Measurements from ENCODE around the gene FZD1. TPM values are rescaled to one million over a fixed set of nuclear protein-coding genes. Genes with fewer than 3 reads are reported as not detected.

Gene FZD1
- total RNA-seq, 2 donors from 2014 or later: 26.6 to 56.9 TPM

DNA sequence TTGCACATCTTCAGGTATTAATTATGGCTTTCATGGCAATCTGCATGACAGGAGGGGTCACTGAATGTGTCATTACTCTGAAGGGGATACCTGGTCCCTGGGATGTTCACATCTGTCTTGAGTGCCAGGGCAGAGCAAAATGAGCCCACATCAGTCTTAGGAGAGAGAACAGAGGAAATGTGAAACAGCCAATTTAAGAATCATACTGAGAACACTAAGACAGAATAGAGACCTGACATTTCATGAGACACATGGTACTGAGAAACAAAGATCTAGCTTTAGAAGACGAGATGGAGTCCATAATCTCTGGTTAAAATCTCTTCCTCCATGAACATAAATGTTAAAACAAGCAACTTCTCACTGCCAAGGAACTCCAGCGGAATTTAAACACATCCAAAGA is 34.1 kb upstream of the FZD1 start:
- Histone ChIP-seq H3K27ac (no peak overlapping the region), H3K27me3 (replicated peaks; ENCODE audit: insufficient read depth) (no peaks in the 10 kb centered on the region), H3K4me1 (replicated peaks) (no peaks in the 10 kb centered on the region), H3K36me3 (no peaks in the 10 kb centered on the region), H3K4me3 (no peak overlapping the region), H3K9me3 (no peaks in the 10 kb centered on the region)
- intact Hi-C loops (cut with DNase I): no loop called here
- WGBS: 81% methylated on average over 2 of the region's 2 CpGs
- TF ChIP-seq POLR2A (IDR thresholded peaks at IDR 0.05) (no peak), POLR2AphosphoS5 (IDR thresholded peaks at IDR 0.05) (no peak)
- TF ChIP-seq, protein P1, sequence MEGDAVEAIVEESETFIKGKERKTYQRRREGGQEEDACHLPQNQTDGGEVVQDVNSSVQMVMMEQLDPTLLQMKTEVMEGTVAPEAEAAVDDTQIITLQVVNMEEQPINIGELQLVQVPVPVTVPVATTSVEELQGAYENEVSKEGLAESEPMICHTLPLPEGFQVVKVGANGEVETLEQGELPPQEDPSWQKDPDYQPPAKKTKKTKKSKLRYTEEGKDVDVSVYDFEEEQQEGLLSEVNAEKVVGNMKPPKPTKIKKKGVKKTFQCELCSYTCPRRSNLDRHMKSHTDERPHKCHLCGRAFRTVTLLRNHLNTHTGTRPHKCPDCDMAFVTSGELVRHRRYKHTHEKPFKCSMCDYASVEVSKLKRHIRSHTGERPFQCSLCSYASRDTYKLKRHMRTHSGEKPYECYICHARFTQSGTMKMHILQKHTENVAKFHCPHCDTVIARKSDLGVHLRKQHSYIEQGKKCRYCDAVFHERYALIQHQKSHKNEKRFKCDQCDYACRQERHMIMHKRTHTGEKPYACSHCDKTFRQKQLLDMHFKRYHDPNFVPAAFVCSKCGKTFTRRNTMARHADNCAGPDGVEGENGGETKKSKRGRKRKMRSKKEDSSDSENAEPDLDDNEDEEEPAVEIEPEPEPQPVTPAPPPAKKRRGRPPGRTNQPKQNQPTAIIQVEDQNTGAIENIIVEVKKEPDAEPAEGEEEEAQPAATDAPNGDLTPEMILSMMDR (IDR thresholded peaks at IDR 0.05): no peak
- no peak for DNase-seq (ENCODE audit: low spot score)

DNA sequence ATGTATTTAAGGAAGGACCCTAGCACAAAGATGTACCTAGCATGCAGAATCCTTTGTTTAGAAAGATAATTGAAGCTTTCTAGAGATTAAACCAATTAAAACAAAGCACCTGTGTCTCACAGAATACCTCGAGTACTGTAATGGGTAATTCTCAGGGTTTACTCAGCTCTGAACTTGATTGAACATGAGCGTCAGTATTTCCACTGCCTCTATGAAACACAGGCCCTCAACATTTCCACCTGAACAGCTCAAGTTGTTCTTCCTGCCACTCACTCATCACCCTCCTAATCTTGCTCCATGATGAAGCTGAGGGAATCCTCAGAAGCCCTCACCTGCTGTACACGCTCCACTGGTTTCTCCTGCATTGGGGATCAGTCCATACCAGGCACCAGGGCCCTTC is 33.7 kb upstream of the FZD1 start:
- intact Hi-C loops (cut with DNase I): no loop called here
- Histone ChIP-seq H3K27me3 (replicated peaks; ENCODE audit: insufficient read depth) (no peaks in the 10 kb centered on the region), H3K36me3 (no peaks in the 10 kb centered on the region), H3K4me3 (no peak overlapping the region), H3K27ac (no peak overlapping the region), H3K9me3 (no peaks in the 10 kb centered on the region), H3K4me1 (replicated peaks) (no peaks in the 10 kb centered on the region)
- DNase-seq (ENCODE audit: low spot score): no peak
- 75% methylated on average over 3 of the region's 3 CpGs for WGBS
- TF ChIP-seq, protein P1 (IDR thresholded peaks at IDR 0.05): no peak
- no peak for TF ChIP-seq POLR2AphosphoS5 (IDR thresholded peaks at IDR 0.05)
- TF ChIP-seq POLR2A (IDR thresholded peaks at IDR 0.05): no peak

DNA sequence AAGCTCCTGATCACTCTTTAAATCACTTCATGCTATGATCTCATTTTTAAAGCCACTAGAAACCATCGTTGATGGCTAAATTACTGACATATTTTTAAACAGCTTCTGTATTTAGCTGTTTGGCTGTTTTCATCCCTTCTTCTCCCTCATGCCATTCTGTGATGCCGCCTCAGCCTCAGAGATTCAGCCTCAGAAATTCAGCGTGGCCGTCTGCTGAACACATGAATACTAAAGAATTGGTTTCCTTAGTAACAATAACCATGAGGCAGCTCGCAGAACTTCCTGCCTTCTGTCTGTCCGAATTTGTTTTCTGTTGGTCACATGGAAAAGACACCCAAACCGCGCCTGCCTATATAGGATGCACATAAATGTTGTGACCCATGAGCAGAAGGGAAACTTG is 31.0 kb upstream of the FZD1 start:
- no peak for DNase-seq (ENCODE audit: low spot score)
- TF ChIP-seq, protein P1 (IDR thresholded peaks at IDR 0.05): no peak
- TF ChIP-seq POLR2AphosphoS5 (IDR thresholded peaks at IDR 0.05) (no peak), POLR2A (IDR thresholded peaks at IDR 0.05) (no peak)
- intact Hi-C loops (cut with DNase I): no loop called here
- Histone ChIP-seq H3K27me3 (replicated peaks; ENCODE audit: insufficient read depth) (no peaks in the 10 kb centered on the region), H3K4me3 (no peak overlapping the region), H3K4me1 (replicated peaks) (no peaks in the 10 kb centered on the region), H3K27ac (no peak overlapping the region), H3K36me3 (no peaks in the 10 kb centered on the region), H3K9me3 (no peaks in the 10 kb centered on the region)
- WGBS: 81% methylated on average over 8 of the region's 8 CpGs

DNA sequence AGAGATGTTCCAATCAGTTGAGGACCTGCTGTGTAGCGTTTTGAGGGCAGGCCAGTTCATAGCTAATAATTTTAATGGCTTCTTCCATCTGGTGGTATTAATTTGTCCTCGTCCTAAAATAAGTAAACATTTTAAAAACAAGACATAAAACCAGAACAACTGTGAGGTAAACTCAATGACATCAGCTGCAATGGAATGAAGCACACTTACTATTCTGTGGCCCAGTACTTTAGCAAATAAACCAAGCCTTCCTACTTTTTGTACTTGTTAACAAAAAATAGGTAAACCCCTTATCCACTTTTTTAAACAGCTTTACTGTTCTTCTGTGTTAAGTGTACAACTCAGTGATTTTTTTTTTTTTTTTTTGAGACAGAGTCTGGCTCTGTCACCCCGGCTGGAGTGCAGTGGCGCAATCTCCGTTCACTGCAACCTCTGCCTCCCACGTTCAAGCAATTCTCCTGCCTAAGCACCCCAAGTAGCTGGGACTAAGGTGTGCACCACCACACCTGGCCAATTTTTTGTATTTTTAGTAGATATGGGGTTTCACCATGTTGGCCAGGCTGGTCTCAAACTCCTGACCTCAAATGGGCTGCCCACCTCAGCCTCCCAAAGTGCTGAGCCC is 28.9 kb upstream of the FZD1 start:
- Histone ChIP-seq H3K4me3 (no peak overlapping the region), H3K36me3 (no peaks in the 10 kb centered on the region), H3K4me1 (replicated peaks) (no peaks in the 10 kb centered on the region), H3K9me3 (no peaks in the 10 kb centered on the region), H3K27me3 (replicated peaks; ENCODE audit: insufficient read depth) (no peaks in the 10 kb centered on the region), H3K27ac (no peak overlapping the region)
- intact Hi-C loops (cut with DNase I): no loop called here
- WGBS: 73% methylated on average over 6 of the region's 6 CpGs
- TF ChIP-seq, protein P1 (IDR thresholded peaks at IDR 0.05): no peak
- TF ChIP-seq POLR2AphosphoS5 (IDR thresholded peaks at IDR 0.05): no peak
- TF ChIP-seq POLR2A (IDR thresholded peaks at IDR 0.05): no peak
- no peak for DNase-seq (ENCODE audit: low spot score)

DNA sequence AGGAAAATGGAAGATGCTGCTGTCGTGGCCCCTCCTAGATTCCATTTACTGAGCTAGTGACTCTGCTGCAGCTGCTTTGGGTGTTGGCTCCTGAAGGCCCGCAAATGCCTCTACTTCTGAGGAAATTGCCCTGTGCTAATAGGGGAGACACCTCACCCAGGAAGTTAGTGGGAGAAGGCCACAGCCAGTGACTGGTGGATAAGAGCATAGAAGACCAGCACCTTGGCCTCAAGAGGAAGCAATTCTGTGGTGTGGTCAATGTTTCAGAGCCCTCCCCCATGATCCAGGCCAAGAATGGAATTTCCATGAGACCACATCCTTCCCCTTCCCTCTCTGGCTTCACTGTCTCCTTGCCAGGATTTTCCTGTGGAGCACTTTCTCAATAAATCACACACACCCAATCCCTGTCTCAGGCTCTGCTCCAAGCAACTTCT is 25.0 kb upstream of the FZD1 start:
- Histone ChIP-seq H3K27me3 (replicated peaks; ENCODE audit: insufficient read depth) (no peaks in the 10 kb centered on the region), H3K4me1 (replicated peaks) (no peaks in the 10 kb centered on the region), H3K27ac (no peak overlapping the region), H3K36me3 (no peaks in the 10 kb centered on the region), H3K9me3 (no peaks in the 10 kb centered on the region), H3K4me3 (no peak overlapping the region)
- 42% methylated on average over 2 of the region's 2 CpGs for WGBS
- intact Hi-C loops (cut with DNase I): no loop called here
- no peak for DNase-seq (ENCODE audit: low spot score)
- no peak for TF ChIP-seq POLR2AphosphoS5 (IDR thresholded peaks at IDR 0.05)
- TF ChIP-seq, protein P1 (IDR thresholded peaks at IDR 0.05): no peak
- no peak for TF ChIP-seq POLR2A (IDR thresholded peaks at IDR 0.05)
